Cardiac muscle cell (in vitro differentiated cells and primary cell): Measurements from ENCODE around the gene BRINP1. TPM values are rescaled to one million over a fixed set of nuclear protein-coding genes. Genes with fewer than 3 reads are reported as not detected.

Experiments used
- DNase-seq, 2 donors: peaks; one replicate each; pipeline versions ENCODE4 v3.0.0 to v3.0.0-alpha.2; 2010 to 2017; ENCODE audit warnings: low read depth in 1 of 2, low spot score in 1 of 2
- H3K27ac ChIP-seq: fragments of 200-600 bp; sonication (generic); 2 replicates; pipeline ENCODE4 v1.5.1; 2016
- H3K27me3 ChIP-seq: fragments of 200-600 bp; sonication (generic); 2 replicates; pipeline ENCODE4 v1.6.0; 2016; ENCODE audit warnings: control low read depth
- H3K36me3 ChIP-seq: fragments of 200-600 bp; sonication (generic); 2 replicates; pipeline ENCODE4 v1.5.1; 2016; ENCODE audit warnings: control low read depth
- H3K4me1 ChIP-seq: fragments of 200-600 bp; sonication (generic); 2 replicates; pipeline ENCODE4 v1.8.1; 2017; ENCODE audit warnings: low read depth, mild to moderate bottlenecking, mixed run types
- H3K4me3 ChIP-seq: fragments of 200-600 bp; sonication (generic); 2 replicates; pipeline ENCODE4 v1.5.1; 2016; ENCODE audit warnings: mild to moderate bottlenecking
- H3K9me3 ChIP-seq: fragments of 200-600 bp; sonication (generic); 2 replicates; pipeline ENCODE4 v1.5.1; 2017; ENCODE audit warnings: low read depth, mild to moderate bottlenecking, control low read depth
- CTCF ChIP-seq: IDR thresholded peaks from 2 replicates; pipeline ENCODE4 v1.5.1; 2012; ENCODE audit warnings: low read depth, mild to moderate bottlenecking, low read length
- polyA plus RNA-seq: library from polyadenylated mRNA; unstranded; fragments of >200 nt; fragmentation: Nextera tagmentation; extraction: Ambion mirVana; gene quantifications from 2 replicates; pipeline ENCODE4 v1.2.1, GENCODE V29; 2016
- total RNA-seq: library from RNA; depleted of rRNA; stranded (reverse); fragments of >200 nt; gene quantifications from 2 replicates; pipeline ENCODE4 v1.2.3, GENCODE V29; 2016

BRINP1 gene
- total and polyA plus RNA-seq, 2 experiments from 2014 or later: 4.5 to 5.2 TPM

DNA sequence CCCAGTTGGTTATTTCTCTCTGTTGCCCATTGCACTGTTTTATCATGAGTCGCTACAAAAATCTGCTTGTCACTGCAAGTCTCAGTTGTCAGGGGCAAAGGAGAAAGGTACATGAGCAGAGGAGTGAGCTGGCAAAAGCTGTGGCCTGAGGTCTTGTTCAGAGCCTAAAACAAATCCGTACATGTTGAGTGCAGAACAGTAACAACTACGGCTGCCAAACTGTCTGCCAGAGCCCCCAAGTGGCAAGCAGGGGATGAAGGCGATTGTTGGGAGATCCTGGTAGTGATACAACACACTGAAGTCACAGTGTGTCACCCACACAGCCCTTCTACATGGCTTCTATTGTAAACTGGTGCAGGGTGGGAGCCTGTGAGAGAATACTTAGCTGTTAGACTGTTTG is 50.9 kb downstream of the BRINP1 start:
- peaks cover 13% of the 10 kb centered on the region for H3K4me1 ChIP-seq
- TF ChIP-seq CTCF: no peak
- peak in 1 of 2 donors; percentile 10 for DNase-seq
- no peaks in the 10 kb centered on the region for H3K27me3 ChIP-seq
- H3K36me3 ChIP-seq: no peaks in the 10 kb centered on the region
- H3K9me3 ChIP-seq: no peaks in the 10 kb centered on the region
- H3K4me3 ChIP-seq: no peak overlapping the region
- H3K27ac ChIP-seq: peak overlapping the region; percentile 59

DNA sequence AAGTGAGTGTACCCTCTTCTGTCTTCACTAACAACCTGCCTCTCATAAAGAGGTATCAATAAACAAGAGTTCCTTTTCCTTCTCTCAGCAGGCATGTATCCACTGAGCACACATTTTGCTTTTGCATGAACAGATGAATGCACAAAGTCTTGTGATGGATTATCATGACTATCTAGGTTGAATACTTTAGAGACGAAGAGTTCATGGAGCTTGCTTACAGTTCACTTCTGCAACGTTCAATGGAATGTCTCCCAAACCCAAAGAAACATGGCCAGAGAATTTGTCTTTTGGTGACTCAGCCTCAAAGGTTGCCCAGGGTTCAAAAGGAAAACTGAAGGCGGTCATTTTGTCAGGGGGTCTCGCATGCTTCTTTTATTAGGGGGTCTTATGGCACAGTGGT is 55.4 kb downstream of the BRINP1 start:
- no peak for TF ChIP-seq CTCF
- H3K4me3 ChIP-seq: no peak overlapping the region
- no peaks in the 10 kb centered on the region for H3K9me3 ChIP-seq
- DNase-seq: no peak
- H3K27ac ChIP-seq: no peak overlapping the region
- no peaks in the 10 kb centered on the region for H3K27me3 ChIP-seq
- H3K4me1 ChIP-seq: peaks cover 6% of the 10 kb centered on the region
- H3K36me3 ChIP-seq: no peaks in the 10 kb centered on the region

DNA sequence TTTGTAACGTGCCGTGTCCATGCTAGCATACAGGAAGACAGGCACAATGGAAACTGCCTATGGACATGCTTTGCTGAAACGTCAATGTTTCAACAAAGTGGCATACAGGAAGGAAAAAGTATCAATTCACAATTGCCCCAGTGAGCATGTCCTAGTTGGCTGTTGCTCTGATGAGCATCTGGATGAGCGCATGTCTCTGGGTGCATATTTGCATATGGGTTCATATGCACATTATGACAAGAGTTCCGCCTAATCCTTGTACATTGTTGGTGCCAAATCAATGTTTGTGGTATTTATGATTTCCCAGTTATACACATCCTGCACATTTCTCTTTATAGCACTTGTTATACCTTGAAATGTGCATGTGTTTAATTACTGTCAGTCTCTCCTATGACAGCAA is 58.5 kb downstream of the BRINP1 start:
- no peak overlapping the region for H3K27ac ChIP-seq
- H3K9me3 ChIP-seq: no peaks in the 10 kb centered on the region
- H3K36me3 ChIP-seq: no peaks in the 10 kb centered on the region
- DNase-seq: no peak
- H3K4me1 ChIP-seq: no peaks in the 10 kb centered on the region
- H3K4me3 ChIP-seq: no peak overlapping the region
- no peak for TF ChIP-seq CTCF
- H3K27me3 ChIP-seq: no peaks in the 10 kb centered on the region

GRCh38 chr9:119307471-119307870 is 61.8 kb downstream of the BRINP1 start:
- no peak overlapping the region for H3K27ac ChIP-seq
- no peaks in the 10 kb centered on the region for H3K9me3 ChIP-seq
- no peaks in the 10 kb centered on the region for H3K27me3 ChIP-seq
- no peaks in the 10 kb centered on the region for H3K4me1 ChIP-seq
- no peak overlapping the region for H3K4me3 ChIP-seq
- TF ChIP-seq CTCF: no peak
- no peaks in the 10 kb centered on the region for H3K36me3 ChIP-seq
- DNase-seq: no peak

DNA sequence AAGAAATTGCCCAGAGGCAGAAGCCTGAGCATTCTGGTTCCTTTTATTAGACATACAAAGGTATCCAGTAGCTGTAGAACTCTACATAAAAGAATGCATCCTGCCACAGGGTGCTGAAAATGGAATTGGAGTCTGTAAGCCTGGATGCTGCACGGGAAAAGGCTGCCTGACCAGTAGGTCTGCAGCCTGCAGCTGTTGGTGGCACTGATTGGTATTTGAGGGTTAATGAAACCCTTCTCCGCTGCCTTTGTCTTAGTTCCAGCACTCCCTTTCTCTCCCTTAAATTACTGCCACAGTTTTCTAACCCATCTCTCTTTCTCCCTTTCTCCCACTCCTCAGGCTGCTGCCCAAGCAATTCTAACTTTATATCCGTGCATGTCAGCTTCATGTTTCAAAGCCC is 64.7 kb downstream of the BRINP1 start:
- no peak for TF ChIP-seq CTCF
- no peaks in the 10 kb centered on the region for H3K9me3 ChIP-seq
- H3K27ac ChIP-seq: no peak overlapping the region
- peak in 1 of 2 donors; percentile 10 for DNase-seq
- H3K4me3 ChIP-seq: no peak overlapping the region
- H3K36me3 ChIP-seq: no peaks in the 10 kb centered on the region
- no peaks in the 10 kb centered on the region for H3K27me3 ChIP-seq
- no peaks in the 10 kb centered on the region for H3K4me1 ChIP-seq

DNA sequence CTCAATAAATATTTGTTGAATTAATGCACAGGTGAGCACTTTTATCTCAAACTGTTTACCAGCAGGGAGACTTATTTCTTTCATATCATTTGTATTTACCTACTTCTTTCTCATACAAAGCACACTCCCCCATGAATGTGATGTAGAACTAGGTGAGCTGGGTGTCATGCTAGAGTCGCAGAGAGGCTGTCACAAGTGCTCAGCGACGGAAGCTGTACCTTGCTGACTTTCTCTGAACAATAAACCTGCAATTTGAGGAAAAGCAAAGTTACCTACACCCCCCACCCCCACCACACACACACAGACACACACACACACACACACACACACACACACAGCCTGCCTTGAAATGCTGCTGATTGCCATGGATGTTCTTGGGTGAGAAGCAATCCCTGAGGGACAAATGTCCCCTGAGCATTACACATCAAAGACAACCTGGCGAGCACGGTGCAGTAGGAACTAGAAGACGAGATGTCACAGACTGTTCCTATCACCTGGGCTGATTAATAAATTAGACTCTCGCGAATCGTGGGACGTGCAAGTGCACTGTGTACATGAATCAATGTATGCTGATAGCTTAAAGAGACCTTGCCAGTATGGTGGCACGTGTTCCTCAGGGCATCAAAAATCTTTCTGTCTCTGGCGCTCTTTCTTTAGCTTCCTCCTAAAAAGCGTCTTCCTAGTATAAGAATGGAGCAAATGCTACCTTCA is 66.1 kb downstream of the BRINP1 start:
- H3K27ac ChIP-seq: no peak overlapping the region
- no peaks in the 10 kb centered on the region for H3K4me1 ChIP-seq
- no peaks in the 10 kb centered on the region for H3K36me3 ChIP-seq
- H3K9me3 ChIP-seq: no peaks in the 10 kb centered on the region
- no peak for TF ChIP-seq CTCF
- no peak overlapping the region for H3K4me3 ChIP-seq
- H3K27me3 ChIP-seq: no peaks in the 10 kb centered on the region
- DNase-seq: no peak
